ENCODE data around the gene SEPTIN10. TPM values are rescaled to one million over a fixed set of nuclear protein-coding genes. Genes with fewer than 3 reads are reported as not detected.

The SEPTIN10 gene
- total RNA-seq, 1 donor from 2014 or later, result 1.4 TPM

DNA sequence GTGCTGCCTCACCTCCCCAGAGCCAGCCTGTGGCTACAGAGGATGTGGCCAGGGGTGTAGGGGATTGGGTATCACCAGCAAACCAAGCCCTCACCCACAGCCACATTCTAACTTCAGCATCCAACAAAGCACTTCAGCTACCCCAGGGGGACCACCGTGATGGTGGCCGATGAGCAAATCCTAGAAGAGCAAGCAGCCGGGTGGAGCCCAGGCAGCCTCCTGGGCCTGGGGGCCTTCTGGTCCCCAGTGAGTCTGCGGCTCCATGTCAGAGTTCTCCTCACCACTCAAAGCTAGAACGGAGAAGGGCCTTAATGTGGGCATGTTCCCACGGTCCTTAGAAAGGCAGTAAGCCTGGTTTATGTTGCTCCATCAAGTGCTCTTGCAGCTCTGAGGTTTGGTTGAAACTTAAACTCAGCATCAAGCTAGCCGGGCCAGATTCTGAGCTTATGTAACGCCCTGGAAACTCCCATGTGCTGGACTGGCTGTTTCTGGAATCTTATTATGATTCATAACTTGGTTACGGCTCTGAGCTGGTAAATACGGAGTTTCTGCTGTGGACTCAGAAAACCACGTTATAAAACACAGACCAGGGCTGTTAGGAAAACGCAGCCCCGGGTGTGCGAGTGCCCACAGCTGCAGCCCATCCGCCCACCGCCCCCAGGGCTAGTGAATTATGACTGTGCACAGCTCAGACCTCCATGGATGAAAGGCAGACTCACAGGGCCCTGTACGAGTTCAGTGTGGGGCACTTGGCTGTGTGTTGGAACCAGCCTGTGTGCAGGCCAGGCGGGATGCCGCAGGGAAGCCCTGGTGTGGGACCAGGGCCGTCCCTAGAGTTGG, 99.8 kb downstream of the SEPTIN10 start:
- no peaks in the 10 kb centered on the region for H3K9me3 Mint-ChIP-seq

DNA sequence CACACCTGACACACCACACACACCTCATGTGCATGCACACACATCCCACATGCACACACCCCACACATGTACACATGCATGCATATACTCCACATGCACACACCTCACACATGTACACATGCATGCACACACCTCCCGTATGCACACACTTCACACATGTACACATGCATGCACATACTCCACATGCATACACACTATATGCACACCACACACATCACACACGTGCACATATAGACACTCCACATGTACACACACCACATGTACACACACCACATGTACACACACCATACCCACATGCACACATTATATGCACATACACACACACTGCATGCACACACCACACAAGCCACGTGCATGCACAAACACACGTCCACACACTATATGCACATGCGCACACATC, 100.5 kb downstream of the SEPTIN10 start:
- H3K9me3 Mint-ChIP-seq, result no peaks in the 10 kb centered on the region
- DNase-seq (ENCODE audit: low spot score), result no peak
- no peak overlapping the region for H3K4me3 Mint-ChIP-seq (ENCODE audit: low read depth)
- no peak overlapping the region for H3K27ac Mint-ChIP-seq
- peaks cover 3% of the 10 kb centered on the region for H3K27me3 Mint-ChIP-seq (ENCODE audit: low read depth)
- no peaks in the 10 kb centered on the region for H3K36me3 Mint-ChIP-seq (ENCODE audit: low read depth)
- intact Hi-C loops (cut with micrococcal nuclease), result no loop called here
- H3K4me1 Mint-ChIP-seq (ENCODE audit: low read depth), result no peaks in the 10 kb centered on the region

More for the DNA sequence above, 99.8 kb downstream of the SEPTIN10 start:
- H3K27ac Mint-ChIP-seq, result no peak overlapping the region
- H3K4me1 Mint-ChIP-seq (ENCODE audit: low read depth), result no peaks in the 10 kb centered on the region
- DNase-seq (ENCODE audit: low spot score), result no peak
- intact Hi-C loops (cut with micrococcal nuclease), result no loop called here
- H3K4me3 Mint-ChIP-seq (ENCODE audit: low read depth), result no peak overlapping the region
- no peaks in the 10 kb centered on the region for H3K27me3 Mint-ChIP-seq (ENCODE audit: low read depth)
- no peaks in the 10 kb centered on the region for H3K36me3 Mint-ChIP-seq (ENCODE audit: low read depth)

- peaks cover 4% of the 10 kb centered on the region for H3K27me3 Mint-ChIP-seq (ENCODE audit: low read depth)
- no peaks in the 10 kb centered on the region for H3K36me3 Mint-ChIP-seq (ENCODE audit: low read depth)
- H3K4me3 Mint-ChIP-seq (ENCODE audit: low read depth), result no peak overlapping the region
- no peaks in the 10 kb centered on the region for H3K4me1 Mint-ChIP-seq (ENCODE audit: low read depth)
- DNase-seq (ENCODE audit: low spot score), result no peak
- no peaks in the 10 kb centered on the region for H3K9me3 Mint-ChIP-seq
- intact Hi-C loops (cut with micrococcal nuclease), result no loop called here
- no peak overlapping the region for H3K27ac Mint-ChIP-seq
Observed at GRCh38 chr2:109512076-109512475, 101.7 kb downstream of the SEPTIN10 start.

- Mint-ChIP-seq H3K4me1 (ENCODE audit: low read depth) (no peaks in the 10 kb centered on the region), H3K4me3 (ENCODE audit: low read depth) (no peak overlapping the region), H3K9me3 (no peaks in the 10 kb centered on the region), H3K36me3 (ENCODE audit: low read depth) (no peaks in the 10 kb centered on the region), H3K27ac (no peak overlapping the region), H3K27me3 (ENCODE audit: low read depth) (peaks cover 4% of the 10 kb centered on the region)
- no peak for DNase-seq (ENCODE audit: low spot score)
- intact Hi-C loops (cut with micrococcal nuclease), result no loop called here
Observed at GRCh38 chr2:109511168-109511567, 102.6 kb downstream of the SEPTIN10 start.

DNA sequence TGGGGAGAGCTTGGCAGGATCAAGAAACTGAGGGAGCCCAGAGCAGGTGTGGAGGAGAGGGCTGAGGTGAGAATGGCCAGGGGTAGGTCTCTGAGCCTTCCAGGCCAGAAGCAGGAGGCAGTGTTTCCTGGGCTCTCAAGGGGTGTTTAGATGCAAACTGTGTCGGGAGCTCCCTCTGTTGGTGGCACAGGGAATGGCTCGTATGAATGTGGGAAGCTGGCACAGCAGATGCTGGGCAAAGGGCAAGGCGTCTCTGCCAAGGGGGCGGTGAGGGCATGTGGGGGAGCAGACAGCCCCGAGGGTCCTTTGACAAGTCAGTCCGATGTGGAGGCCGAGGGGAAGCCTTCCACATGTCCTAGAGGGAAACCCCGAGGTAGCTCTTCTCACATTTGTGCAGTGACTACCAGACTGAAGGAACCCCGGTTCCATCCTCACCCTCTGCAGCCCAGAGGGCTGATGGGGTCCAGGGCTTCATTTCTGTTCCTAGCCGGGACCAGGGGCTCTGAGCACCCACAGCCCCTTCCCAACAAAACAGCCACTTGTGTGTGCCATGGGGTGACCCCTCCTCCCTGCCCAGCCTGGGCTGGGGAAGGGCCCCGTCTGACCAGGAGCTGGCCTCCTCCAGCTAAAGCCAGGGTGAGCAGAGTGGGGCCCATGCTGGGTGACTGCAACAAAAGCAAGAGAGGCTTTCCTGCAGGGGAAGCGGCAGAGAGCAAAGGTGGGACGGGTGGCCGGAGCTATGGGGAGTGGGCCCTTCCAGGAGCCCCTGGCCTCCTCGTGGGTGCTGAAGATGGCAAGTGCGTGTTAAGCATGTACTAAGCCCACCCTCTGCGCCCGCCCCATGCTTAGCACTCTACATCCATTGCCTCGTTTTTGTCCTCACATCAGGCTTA, 103.4 kb downstream of the SEPTIN10 start:
- DNase-seq (ENCODE audit: low spot score), result peak; percentile 61
- no peaks in the 10 kb centered on the region for H3K9me3 Mint-ChIP-seq
- no peak overlapping the region for H3K27ac Mint-ChIP-seq
- intact Hi-C loops (cut with micrococcal nuclease), result loop anchor here (1.0 kb wide), 1 partner anchor 382 kb away; no protein-coding TSS in a partner anchor
- H3K4me3 Mint-ChIP-seq (ENCODE audit: low read depth), result no peak overlapping the region
- no peaks in the 10 kb centered on the region for H3K4me1 Mint-ChIP-seq (ENCODE audit: low read depth)
- peaks cover 4% of the 10 kb centered on the region for H3K27me3 Mint-ChIP-seq (ENCODE audit: low read depth)
- H3K36me3 Mint-ChIP-seq (ENCODE audit: low read depth), result no peaks in the 10 kb centered on the region

GRCh38 chr2:109508556-109508955, 105.2 kb downstream of the SEPTIN10 start:
- no peak overlapping the region for H3K27ac Mint-ChIP-seq
- H3K4me1 Mint-ChIP-seq (ENCODE audit: low read depth), result no peaks in the 10 kb centered on the region
- H3K9me3 Mint-ChIP-seq, result no peaks in the 10 kb centered on the region

GRCh38 chr2:109507828-109508227, 105.9 kb downstream of the SEPTIN10 start:
- Mint-ChIP-seq H3K27ac (no peak overlapping the region), H3K27me3 (ENCODE audit: low read depth) (peaks cover 4% of the 10 kb centered on the region), H3K9me3 (no peaks in the 10 kb centered on the region), H3K4me3 (ENCODE audit: low read depth) (no peak overlapping the region), H3K36me3 (ENCODE audit: low read depth) (no peaks in the 10 kb centered on the region), H3K4me1 (ENCODE audit: low read depth) (no peaks in the 10 kb centered on the region)
- DNase-seq (ENCODE audit: low spot score), result no peak
- intact Hi-C loops (cut with micrococcal nuclease), result loop anchor here (10.0 kb wide), 1 partner anchor 163 kb away; no protein-coding TSS in a partner anchor

More at GRCh38 chr2:109508556-109508955, 105.2 kb downstream of the SEPTIN10 start:
- no peak for DNase-seq (ENCODE audit: low spot score)
- Mint-ChIP-seq H3K4me3 (ENCODE audit: low read depth) (no peak overlapping the region), H3K27me3 (ENCODE audit: low read depth) (peaks cover 4% of the 10 kb centered on the region), H3K36me3 (ENCODE audit: low read depth) (no peaks in the 10 kb centered on the region)
- intact Hi-C loops (cut with micrococcal nuclease), result loop anchor here (10.0 kb wide), 1 partner anchor 164 kb away; no protein-coding TSS in a partner anchor

- H3K9me3 Mint-ChIP-seq, result no peaks in the 10 kb centered on the region
- H3K36me3 Mint-ChIP-seq (ENCODE audit: low read depth), result no peaks in the 10 kb centered on the region
- no peak overlapping the region for H3K4me3 Mint-ChIP-seq (ENCODE audit: low read depth)
- no peak for DNase-seq (ENCODE audit: low spot score)
- intact Hi-C loops (cut with micrococcal nuclease), result loop anchor here (10.0 kb wide), 1 partner anchor 162 kb away; no protein-coding TSS in a partner anchor
- H3K27me3 Mint-ChIP-seq (ENCODE audit: low read depth), result peaks cover 4% of the 10 kb centered on the region
- no peaks in the 10 kb centered on the region for H3K4me1 Mint-ChIP-seq (ENCODE audit: low read depth)
- H3K27ac Mint-ChIP-seq, result no peak overlapping the region
Observed at GRCh38 chr2:109507217-109507616, 106.5 kb downstream of the SEPTIN10 start.

- no peaks in the 10 kb centered on the region for H3K9me3 Mint-ChIP-seq
- peaks cover under 1% of the 10 kb centered on the region for H3K27me3 Mint-ChIP-seq (ENCODE audit: low read depth)
- no peaks in the 10 kb centered on the region for H3K4me1 Mint-ChIP-seq (ENCODE audit: low read depth)
- H3K27ac Mint-ChIP-seq, result no peak overlapping the region
- DNase-seq (ENCODE audit: low spot score), result no peak
- H3K36me3 Mint-ChIP-seq (ENCODE audit: low read depth), result no peaks in the 10 kb centered on the region
- intact Hi-C loops (cut with micrococcal nuclease), result loop anchor here (10.0 kb wide), 1 partner anchor 158 kb away; no protein-coding TSS in a partner anchor
- H3K4me3 Mint-ChIP-seq (ENCODE audit: low read depth), result no peak overlapping the region
Observed at GRCh38 chr2:109503191-109503590, 110.6 kb downstream of the SEPTIN10 start.

DNA sequence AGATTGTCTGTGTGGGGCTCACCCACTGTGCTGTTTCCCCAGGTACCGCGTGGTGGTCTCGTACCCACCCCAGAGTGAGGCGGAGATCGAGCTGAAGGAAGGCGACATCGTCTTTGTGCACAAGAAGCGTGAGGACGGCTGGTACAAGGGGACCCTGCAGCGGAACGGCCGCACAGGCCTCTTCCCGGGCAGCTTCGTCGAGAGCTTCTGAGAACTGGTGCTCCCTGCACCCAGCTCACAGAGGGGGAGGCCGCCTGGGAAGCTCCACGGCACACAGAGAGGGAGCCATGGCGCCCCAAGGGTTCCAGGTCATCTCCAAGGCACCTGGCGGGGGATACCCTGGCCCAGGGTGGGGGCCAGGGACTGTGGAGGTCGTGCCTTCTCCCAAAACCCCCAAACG, 112.3 kb downstream of the SEPTIN10 start:
- Mint-ChIP-seq H3K36me3 (ENCODE audit: low read depth) (no peaks in the 10 kb centered on the region), H3K27ac (no peak overlapping the region), H3K4me1 (ENCODE audit: low read depth) (no peaks in the 10 kb centered on the region), H3K4me3 (ENCODE audit: low read depth) (no peak overlapping the region), H3K9me3 (no peaks in the 10 kb centered on the region), H3K27me3 (ENCODE audit: low read depth) (no peaks in the 10 kb centered on the region)
- intact Hi-C loops (cut with micrococcal nuclease), result loop anchor here (10.0 kb wide), 1 partner anchor 157 kb away; no protein-coding TSS in a partner anchor
- DNase-seq (ENCODE audit: low spot score), result no peak

GRCh38 chr2:109500910-109501309, 112.9 kb downstream of the SEPTIN10 start:
- intact Hi-C loops (cut with micrococcal nuclease), result loop anchor here (10.0 kb wide), 1 partner anchor 156 kb away; no protein-coding TSS in a partner anchor
- no peaks in the 10 kb centered on the region for H3K36me3 Mint-ChIP-seq (ENCODE audit: low read depth)
- no peaks in the 10 kb centered on the region for H3K9me3 Mint-ChIP-seq
- H3K4me1 Mint-ChIP-seq (ENCODE audit: low read depth), result no peaks in the 10 kb centered on the region
- H3K27me3 Mint-ChIP-seq (ENCODE audit: low read depth), result no peaks in the 10 kb centered on the region
- H3K4me3 Mint-ChIP-seq (ENCODE audit: low read depth), result no peak overlapping the region
- H3K27ac Mint-ChIP-seq, result no peak overlapping the region
- DNase-seq (ENCODE audit: low spot score), result no peak

DNA sequence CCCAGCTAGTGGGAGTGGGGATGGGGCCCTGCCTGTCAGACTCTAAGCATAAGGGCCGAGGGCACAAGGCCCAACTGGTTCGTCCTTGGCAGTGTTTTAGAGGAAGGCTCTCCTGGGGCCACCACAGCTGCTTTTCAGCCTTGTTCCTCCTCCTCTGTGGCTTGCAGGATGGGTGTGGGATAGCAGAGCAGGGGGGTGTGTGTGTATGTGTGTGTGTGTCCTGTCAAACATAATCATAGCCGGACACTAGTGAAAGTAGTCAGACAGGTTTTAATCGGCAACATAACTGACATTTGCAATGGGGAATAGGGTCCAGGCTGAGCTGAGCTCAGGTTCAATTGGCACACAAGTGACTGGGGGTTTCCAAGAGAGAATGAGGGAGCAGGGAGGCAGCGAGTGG, 114.2 kb downstream of the SEPTIN10 start:
- Mint-ChIP-seq H3K27me3 (ENCODE audit: low read depth) (no peaks in the 10 kb centered on the region), H3K9me3 (no peaks in the 10 kb centered on the region), H3K4me3 (ENCODE audit: low read depth) (no peak overlapping the region), H3K4me1 (ENCODE audit: low read depth) (no peaks in the 10 kb centered on the region), H3K27ac (no peak overlapping the region), H3K36me3 (ENCODE audit: low read depth) (no peaks in the 10 kb centered on the region)
- no peak for DNase-seq (ENCODE audit: low spot score)
- intact Hi-C loops (cut with micrococcal nuclease), result loop anchor here (10.0 kb wide), 1 partner anchor 105 kb away; no protein-coding TSS in a partner anchor

Data from activated T-helper 2 cell treated with anti-CD3 and anti-CD28 coated beads, Interferon-gamma antibody, Interleukin-2, Interleukin-4, amounts not matched to agents 10 μg/mL and 5 μg/mL and 100 μg/mL, durations not matched to agents 14 hours and 24 hours and 36 hours (primary cell).